ENCODE results near the gene ADGRL2.

ADGRL2 gene

DNA sequence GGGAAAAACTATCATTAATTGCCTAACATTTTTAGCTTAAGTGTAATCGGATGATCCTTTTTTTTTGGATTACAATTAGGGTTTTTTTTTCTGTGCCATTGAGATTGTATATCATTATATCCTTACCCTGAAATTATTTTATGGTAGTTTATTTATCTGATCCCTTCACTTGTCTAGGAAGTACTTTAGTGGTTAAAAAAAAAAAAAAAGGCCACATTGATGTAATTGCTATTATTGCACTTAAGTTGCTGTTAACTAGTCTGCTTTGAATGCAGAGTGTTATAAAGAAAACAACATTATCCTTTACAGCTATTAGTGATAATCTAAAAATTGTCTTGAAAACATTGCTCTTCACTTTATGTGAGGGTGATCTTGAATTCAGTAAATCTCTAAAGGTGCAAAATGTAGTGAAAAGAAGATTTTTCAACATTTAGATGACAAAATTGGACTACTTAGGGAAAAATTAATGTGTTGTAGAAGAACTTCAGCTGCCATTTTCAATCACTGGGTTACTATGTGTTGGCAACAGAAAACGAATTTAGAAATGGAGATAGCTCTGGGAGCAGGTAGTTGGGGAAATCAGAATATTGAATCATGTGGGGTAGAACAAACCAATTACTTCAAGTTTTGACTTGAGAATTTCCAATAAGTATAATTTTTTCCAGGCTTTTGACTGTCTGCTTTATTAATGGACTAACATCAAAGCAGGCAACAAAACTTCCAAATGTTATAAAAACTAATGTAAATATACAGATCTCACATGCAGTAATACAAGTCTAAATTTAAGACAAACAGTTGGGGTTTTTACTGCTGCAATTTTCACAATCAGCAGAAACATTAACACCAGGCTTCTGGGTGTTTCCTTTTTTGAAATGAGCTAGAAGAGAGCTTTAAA, 5.0 kb downstream of the ADGRL2 start:
- no peak for DNase-seq (ENCODE audit: low spot score)

DNA sequence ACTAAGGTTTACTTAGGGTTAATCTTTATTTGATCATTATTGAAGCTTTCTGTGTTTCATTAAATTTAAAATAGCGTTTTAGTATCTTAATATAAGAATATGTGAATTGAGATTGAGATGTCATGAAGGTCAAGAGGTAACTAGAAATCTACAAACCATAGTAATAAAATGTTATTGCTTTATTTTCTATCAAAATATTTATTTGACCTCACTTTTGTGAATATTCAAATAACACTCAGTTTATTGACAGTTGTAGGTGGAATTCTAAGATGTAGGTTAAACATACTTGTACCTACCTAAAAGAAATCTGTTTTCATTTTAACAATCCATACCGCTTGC, 5.7 kb downstream of the ADGRL2 start:
- no peak for DNase-seq (ENCODE audit: low spot score)

DNA sequence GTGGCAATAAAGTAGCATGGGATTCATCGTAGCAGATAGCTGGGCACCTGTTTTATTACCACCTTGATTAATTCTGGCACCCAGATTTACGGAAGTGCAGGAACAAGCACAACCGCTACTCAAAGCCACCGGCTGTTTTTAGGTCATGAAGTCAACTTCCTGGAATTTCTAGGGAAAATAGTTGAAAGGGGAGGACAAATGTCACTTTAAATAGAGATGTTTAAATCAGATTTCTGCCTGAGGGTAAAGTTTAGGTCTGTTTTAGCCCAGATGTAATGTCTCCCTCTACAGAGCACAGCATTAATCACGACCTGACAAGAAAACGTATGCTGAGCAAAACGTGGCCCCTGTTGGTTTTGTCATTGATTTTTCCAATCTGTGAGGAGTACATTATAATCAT, 8.0 kb downstream of the ADGRL2 start:
- no peak for DNase-seq (ENCODE audit: low spot score)

DNA sequence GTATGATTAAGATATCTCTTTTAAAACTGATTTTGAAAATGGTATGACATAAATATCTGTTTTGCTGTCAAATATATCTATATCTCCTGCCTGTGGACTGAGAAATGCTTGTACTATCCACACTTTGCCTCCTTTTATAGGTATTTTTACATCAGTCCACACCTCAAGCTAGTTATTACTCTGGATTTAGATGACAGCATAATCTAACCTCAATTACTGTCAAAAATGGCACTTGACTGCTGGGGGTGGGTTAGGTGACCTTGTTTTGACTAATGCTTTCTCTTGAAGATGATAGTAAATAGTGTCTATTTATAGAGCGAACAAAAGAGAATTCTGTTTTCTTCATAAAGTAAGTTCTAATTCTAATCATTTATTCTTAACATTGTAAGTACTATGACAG, 9.1 kb downstream of the ADGRL2 start:
- no peak for DNase-seq (ENCODE audit: low spot score)

DNA sequence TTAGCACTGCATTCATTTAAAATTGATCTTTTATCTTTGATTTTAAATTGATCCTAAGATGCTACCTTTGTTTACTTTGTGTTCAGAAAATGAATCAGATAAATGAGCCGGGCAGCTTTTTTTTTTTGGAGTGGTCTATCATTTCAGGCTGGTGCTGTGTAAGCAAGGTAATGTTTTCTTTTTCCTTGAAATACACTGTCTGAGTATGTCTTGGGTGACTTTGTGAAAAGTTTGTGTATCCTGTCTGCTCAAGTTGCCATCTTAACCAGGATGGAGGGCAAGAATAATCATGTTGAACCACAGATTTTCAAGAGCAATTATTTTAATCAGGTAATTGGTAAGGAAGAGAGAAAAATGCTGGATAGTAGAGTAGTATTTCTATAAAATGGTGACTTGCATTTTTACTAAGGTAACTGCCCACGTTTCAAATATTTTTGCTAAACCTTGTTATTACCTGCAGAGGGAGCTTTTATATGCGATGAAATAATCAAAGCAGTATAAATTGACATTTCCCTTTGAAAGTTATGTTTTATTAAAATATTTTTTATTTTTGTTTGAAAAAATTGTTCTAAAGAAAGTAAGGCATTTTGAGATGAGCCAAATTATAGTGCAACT, 11.1 kb downstream of the ADGRL2 start:
- DNase-seq (ENCODE audit: low spot score) = no peak

DNA sequence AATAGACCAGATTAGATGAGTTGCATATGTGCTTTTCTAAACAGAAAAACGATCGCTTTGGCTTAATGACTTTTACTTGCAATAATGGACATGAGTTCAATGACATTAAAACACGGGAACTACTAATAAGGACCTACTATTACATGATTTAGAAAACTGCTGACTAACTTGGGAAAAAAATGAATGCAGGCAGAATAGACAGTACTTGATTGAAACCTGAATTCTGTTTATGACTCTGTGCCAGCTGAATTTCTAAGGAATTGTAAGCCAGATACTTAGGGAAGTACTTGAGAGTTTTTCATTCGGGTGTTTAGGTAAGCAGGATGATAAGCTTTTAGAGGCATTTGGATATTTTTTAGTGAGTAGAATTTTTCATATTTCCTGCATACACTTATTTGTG, 12.0 kb downstream of the ADGRL2 start:
- DNase-seq (ENCODE audit: low spot score) = no peak

DNA sequence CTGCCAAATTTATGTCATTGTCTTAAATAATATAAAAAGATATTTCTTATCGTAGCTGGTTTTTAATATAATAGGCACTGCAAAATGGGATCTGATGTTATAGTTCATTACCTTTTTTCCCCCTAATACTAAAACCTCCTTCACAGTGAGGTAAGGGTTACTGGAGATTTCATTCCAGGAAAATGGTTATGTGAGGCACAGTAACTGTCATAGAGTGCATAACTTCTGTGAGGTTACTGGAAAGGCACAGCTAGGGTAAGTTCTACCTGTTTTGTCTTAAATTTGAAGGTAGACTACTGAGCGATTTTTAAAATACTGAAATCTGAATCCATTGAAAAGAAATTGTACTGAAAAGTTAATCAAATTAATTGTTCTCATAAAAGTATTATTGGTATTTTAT, 13.0 kb downstream of the ADGRL2 start:
- no peak for DNase-seq (ENCODE audit: low spot score)

DNA sequence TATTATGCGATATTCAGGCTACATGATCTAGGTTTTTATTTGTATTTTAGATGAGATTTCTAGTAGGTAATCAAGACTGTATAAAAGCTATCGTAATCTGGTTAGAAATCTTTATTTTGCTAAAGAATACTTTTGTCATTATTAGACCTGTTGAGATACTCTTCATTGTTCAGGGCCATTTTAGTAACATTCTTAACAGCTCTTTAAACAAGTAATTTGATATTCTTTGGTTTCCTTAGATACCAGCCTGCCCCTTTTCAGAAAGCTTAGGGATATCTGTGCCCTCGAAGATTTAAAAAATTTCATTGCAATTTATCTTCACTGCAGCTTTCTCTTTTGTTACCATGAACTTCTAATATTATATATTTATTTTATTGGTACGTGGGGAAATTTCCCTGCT, 18.9 kb downstream of the ADGRL2 start:
- no peak for DNase-seq (ENCODE audit: low spot score)

DNA sequence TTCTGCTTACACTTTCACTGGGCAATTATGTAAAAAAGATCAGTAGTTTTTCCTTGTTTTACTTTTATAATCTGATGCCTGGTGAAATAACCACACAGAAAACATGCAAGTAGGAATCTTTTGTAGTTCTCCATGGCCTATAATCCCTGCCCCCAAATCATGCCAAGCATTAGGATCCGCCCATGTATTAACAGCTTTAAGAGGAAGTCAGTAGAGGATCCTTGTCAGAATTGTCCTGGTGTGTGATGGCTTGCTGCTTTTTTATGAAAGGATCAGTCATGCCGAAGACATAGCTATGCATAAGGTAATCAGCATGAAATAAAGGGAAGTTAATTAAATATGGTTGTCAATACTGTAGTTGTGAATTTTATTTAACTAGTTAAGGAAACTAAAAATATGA, 20.0 kb downstream of the ADGRL2 start:
- no peak for DNase-seq (ENCODE audit: low spot score)

DNA sequence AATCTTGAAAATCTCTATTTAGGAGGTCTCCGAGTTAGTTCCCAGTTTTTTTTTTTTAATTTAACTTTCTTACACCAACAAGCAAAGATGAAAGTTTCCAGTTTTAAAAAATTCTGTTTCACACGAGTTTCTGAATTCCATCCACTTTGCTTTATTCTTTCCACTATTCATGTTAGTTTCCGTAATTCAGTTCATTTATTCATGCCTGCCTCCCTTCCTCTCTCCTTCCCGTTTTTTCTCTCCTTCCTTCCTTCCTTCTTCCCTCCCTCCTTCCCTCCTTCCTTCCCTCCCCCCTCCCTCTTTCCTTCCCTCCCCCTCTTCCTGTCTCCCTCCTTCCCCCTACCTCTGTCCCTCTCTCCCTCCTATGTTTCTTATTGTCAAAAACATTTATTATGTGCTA, 22.3 kb downstream of the ADGRL2 start:
- no peak for DNase-seq (ENCODE audit: low spot score)

DNA sequence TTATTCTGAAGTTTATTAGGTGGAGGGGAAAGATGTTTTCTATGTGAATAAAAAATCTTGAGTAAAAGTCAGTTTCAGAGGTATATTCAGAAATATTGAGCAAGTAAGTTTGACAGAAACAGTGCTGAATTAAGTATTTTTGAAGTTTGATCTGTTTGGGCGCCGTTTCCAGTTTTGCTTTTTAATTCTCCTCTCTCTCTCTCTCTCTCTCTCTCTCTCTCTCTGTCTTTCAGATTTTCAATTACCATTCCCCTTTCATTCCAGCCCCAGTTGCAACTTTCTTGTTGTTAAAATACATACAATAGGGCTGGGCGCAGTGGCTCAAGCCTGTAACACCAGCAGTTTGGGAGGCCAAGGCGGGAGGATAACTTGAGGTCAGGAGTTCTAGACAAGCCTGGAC, 24.0 kb downstream of the ADGRL2 start:
- no peak for DNase-seq (ENCODE audit: low spot score)

DNA sequence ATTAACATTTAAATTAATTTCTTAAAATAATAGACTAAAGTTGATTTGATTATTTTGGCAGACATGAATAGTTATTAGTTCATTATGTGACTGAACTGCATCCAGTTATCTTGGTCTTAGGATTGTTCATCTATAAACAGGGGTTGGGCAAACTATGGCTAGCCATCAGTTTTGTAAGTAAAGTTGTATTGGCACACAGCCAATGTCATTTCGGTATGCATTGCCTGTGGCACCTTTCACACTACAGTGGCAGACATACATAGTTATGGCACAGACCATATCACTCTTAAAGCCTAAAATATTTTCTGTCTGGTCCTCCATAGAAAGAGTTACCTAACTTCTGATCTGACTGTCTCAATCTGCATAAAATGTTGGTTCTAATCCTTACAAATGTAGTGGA, 27.2 kb downstream of the ADGRL2 start:
- DNase-seq (ENCODE audit: low spot score) = no peak

DNA sequence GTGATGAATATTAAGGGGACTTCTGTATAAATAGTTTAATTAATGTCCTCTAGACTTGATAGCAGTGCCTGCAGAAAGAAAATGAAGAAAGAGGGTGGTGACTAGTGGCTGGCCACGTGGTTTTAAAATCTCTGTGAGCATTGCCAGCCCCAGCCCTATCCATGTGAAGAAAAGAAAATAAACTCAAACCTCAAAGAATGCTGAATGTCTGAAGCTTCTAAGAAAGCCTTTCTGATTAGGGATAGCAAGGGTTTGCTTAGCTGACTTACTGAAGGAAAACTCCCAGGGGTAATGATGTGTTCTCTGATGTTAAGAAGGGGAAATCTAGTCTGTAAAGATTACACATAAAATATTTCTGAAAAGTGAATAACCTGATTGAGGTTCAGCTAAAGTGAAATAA, 31.8 kb downstream of the ADGRL2 start:
- no peak for DNase-seq (ENCODE audit: low spot score)

DNA sequence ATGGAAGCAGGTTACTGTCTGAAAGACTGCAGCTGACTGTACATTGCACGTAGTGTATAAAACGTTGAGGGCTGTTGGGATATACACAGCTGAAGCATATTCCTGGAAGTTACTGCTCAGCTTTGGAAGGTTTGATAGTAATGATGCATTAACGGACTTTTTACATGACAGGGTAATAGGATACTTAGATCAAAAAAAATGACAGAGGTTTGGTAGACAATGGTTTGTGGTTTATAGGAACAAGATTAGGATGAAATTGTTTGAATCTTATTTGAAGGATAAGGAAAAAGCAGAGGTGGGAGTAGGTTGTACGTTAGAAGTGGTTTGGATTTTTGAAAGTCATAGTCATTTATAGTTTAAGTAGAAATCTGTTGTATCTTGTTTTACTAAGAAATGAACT, 33.0 kb downstream of the ADGRL2 start:
- DNase-seq (ENCODE audit: low spot score) = no peak

DNA sequence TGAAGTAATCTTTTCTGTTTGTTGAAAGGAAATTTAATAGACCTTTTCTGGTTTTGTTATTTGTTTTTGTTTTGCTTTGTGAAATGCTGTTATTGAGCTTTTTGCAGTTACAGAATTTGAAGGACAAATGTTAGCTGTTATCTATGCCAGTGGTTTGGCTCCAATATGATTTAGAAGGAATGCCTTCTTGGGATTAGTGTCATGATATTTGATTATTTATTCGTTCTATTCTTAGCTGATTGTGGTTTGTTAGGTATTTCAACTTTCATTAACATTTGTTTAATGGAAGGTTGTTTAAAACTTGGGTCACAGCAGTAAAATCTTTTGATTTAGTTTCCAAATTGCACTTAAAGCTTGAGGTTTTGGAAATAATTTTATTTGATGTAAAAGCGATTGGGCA, 33.5 kb downstream of the ADGRL2 start:
- no peak for DNase-seq (ENCODE audit: low spot score)

DNA sequence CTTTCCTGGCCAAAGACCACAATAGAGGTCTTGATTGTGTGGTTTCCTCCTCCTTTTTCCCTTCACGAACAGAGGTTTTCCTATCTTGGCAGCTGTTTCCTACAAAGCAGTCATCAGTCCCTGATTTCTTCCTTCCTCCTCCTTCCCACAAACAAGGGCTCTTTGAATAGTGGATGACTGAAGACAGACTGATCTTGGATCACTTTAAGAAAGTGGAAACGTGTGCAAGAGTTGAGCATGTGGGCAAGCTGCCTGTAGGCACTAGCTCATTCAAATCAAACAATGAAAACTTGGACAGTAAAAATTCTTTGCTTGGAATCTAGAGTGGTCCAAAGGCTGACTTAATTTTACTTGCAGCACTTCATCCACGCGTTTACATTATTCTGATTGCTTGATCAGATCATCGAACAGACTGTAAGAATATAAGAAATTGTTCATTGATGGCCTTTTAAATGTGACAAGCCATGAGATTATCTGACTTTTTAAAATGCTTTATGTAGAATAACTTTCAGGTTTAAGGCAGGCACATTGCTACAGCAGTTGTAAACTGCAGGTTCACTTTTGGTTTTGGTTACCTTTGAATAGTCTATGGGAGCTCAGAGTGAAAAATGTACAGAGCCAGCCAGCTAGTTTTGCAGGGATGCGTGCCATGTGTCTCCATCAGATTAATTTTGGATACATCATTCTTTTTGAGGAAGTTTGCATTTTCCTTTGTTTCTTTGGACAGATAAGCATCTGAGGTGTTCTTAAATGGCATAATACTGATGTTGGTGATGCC, 34.4 kb downstream of the ADGRL2 start:
- DNase-seq (ENCODE audit: low spot score) = no peak

DNA sequence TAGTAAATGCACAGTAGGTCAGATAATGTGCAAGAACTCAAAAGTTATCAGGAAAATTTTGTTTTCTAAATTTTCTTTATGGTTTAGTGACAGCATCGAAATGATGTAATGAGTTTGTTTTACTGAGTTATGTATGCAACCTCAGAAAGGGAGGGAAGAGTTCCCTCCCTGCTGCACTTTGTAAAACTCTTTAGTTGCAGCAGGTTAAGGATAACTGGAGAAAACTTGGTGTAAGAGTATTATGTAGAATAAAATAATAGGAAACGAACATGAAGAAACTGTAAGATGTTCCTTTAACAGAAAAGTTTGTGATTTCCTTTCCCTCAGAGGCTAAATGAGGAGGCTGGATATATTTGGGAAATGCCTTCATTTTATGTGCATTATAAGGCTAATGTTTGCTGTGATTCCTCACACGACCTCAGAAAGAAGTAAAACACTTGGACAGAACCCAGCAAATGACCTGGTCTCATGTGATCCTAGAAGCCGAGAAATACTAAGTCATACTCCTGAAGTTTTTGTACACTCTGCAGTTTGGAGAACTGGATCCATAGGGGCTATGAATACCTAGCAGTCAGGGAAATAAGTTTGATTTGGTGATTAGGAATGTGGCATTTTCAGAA, 35.4 kb downstream of the ADGRL2 start:
- no peak for DNase-seq (ENCODE audit: low spot score)

DNA sequence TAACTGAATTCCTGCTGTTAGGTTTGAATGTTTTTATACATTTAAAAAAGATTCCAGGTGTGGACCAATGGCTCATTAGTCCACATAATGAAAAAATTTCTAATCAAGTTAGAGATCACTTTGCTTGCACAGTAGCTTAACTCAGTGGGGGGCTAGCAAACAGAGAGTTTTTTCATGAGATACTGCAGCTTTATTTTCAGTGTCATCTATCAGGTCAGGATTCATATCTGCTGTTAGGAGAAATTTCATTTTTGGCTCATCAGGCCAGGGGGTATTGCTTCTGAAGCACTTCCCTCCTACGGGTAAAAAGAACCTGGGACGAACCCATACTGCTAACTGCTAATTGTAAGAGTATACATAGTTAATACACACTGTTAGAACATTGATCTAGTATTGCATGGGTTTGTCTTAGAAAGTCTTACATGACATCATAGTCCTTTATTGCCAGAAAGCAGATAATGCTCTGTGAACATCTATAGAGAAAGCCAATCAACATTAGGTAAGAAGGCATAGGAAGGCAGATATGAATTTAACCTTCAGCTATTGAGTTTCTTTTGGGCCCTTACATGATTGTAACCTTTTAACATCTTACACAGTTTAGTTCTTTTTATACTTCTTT, 38.0 kb downstream of the ADGRL2 start:
- no peak for DNase-seq (ENCODE audit: low spot score)

DNA sequence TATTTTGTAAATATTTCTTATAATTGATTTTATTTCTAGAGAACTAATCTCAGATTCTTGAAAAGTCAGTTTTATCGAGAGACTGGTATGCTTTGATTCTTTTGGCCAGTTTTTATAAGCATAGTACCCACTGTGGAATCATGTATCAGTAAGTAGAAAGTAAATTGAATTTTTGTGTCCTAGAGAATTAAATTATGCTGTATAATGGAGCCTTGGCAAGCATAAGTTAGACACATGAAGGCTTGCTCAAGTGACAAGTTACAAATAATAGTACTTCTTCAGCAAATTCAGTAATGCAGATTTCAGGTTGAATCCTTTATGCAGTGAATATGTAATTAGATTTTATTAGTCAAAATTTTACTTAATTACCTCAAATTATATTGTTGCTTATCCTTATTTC, 40.1 kb downstream of the ADGRL2 start:
- no peak for DNase-seq (ENCODE audit: low spot score)

DNA sequence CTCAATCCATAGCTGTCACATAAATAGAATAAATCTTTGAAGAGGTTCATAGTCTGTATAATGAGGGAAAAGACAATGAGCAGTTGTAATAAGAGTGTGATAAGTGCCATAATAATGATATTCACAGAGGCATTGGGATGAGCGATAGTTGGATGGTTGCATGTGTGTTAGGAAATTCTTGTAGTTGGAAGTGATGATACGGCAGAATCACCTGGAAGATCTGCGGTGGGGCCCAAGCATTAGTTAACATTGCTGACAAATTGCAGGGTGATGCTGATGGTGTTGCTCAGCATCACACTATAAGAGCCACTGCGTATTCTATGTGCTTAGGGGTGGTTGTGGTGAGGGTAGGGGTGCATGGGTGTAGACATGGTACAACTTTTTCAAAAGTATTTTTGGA, 41.1 kb downstream of the ADGRL2 start:
- no peak for DNase-seq (ENCODE audit: low spot score)

DNA sequence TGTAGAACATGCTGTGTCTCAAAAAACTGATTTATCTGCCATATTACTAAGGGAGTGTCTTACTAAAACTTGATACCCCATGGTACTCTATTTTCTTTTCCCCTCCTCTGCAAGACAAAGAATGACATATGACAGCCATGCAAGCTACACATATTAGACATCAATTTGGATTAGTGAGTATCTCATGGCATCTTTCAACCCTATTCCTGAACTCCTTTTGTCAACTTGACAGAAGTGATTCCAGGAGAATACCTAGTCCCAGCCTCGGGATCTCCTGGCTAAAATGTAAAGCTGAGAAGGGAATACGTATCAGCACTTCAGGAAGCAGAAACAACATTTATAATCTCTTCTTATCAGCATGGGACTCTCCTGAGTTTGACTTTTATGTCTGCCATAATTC, 43.7 kb downstream of the ADGRL2 start:
- DNase-seq (ENCODE audit: low spot score) = no peak

DNA sequence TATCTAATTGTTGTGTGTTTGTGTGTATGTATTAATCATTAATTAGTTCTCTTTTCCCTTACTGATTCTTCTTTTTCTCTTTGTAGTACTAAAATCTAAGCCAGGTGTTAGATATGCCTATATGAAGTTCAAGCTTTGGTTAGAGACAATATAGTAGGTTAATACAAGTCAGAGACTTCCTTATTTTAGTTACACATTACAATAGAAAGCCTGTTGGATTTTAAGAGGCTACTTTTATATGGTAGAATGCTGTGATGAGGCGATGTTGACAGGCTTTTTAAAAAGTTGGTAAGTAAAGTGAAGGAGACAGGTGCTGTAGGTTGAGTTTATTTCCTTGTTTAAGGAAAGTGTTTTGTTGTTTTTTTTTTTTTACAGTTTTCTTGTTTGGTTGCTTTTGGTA, 45.9 kb downstream of the ADGRL2 start:
- no peak for DNase-seq (ENCODE audit: low spot score)
